Measurements from ENCODE around the gene MYO9B.
A peak's percentile ranks its signal among the peaks of the same experiment; 100 is the strongest.

Gene MYO9B

GRCh38 chr19:17058236-17058635, 17.3 kb upstream of the MYO9B start:
- no peak for DNase-seq (ENCODE audit: low read depth in 3 of 3)

GRCh38 chr19:17060802-17061201, 14.8 kb upstream of the MYO9B start:
- no peak for DNase-seq (ENCODE audit: low read depth in 3 of 3)

- DNase-seq (ENCODE audit: low read depth in 3 of 3) = no peak
Measured at GRCh38 chr19:17061205-17061604, 14.4 kb upstream of the MYO9B start.

- DNase-seq (ENCODE audit: low read depth in 3 of 3) = no peak
Measured at GRCh38 chr19:17061691-17062090, 13.9 kb upstream of the MYO9B start.

- DNase-seq (ENCODE audit: low read depth in 3 of 3) = no peak
Measured at GRCh38 chr19:17063428-17063827, 12.1 kb upstream of the MYO9B start.

GRCh38 chr19:17069193-17069592, 6.4 kb upstream of the MYO9B start:
- DNase-seq (ENCODE audit: low read depth in 3 of 3) = no peak

- DNase-seq (ENCODE audit: low read depth in 3 of 3) = no peak
Measured at GRCh38 chr19:17070421-17070820, 5.2 kb upstream of the MYO9B start.

GRCh38 chr19:17070912-17071311, 4.7 kb upstream of the MYO9B start:
- no peak for DNase-seq (ENCODE audit: low read depth in 3 of 3)

- no peak for DNase-seq (ENCODE audit: low read depth in 3 of 3)
Measured at GRCh38 chr19:17073869-17074633, 1.5 kb upstream of the MYO9B start.

GRCh38 chr19:17074634-17075034, 943 bp upstream of the MYO9B start:
- DNase-seq (ENCODE audit: low read depth in 3 of 3) = no peak

- DNase-seq (ENCODE audit: low read depth in 3 of 3) = peak; percentile 20 to 26 (median 22)
Measured at GRCh38 chr19:17075864-17076542, 426 bp downstream of the MYO9B start.

GRCh38 chr19:17076543-17076991, 990 bp downstream of the MYO9B start:
- no peak for DNase-seq (ENCODE audit: low read depth in 3 of 3)

GRCh38 chr19:17077447-17078028, 2.0 kb downstream of the MYO9B start:
- DNase-seq (ENCODE audit: low read depth in 3 of 3) = no peak

- no peak for DNase-seq (ENCODE audit: low read depth in 3 of 3)
Measured at GRCh38 chr19:17078036-17078919, 2.7 kb downstream of the MYO9B start.

- no peak for DNase-seq (ENCODE audit: low read depth in 3 of 3)
Measured at GRCh38 chr19:17078920-17079709, 3.5 kb downstream of the MYO9B start.

- DNase-seq (ENCODE audit: low read depth in 3 of 3) = peak; percentile 30 to 52 (median 46)
Measured at GRCh38 chr19:17079710-17080439, 4.3 kb downstream of the MYO9B start.

GRCh38 chr19:17080440-17080801, 4.8 kb downstream of the MYO9B start:
- no peak for DNase-seq (ENCODE audit: low read depth in 3 of 3)

- no peak for DNase-seq (ENCODE audit: low read depth in 3 of 3)
Measured at GRCh38 chr19:17081672-17082630, 6.4 kb downstream of the MYO9B start.

GRCh38 chr19:17086120-17086519, 10.5 kb downstream of the MYO9B start:
- DNase-seq (ENCODE audit: low read depth in 3 of 3) = no peak

Data from stimulated activated CD4-positive, alpha-beta T cell treated with anti-CD3 and anti-CD28 coated beads, TNF-alpha, amount 100 ng/mL, for 4 hours (primary cell).